C4-2B (cell line): Measurements from ENCODE around the gene STAP2.

ENCODE experiments used
- H3K27ac ChIP-seq: fragments of 450-650 bp; 2 replicates; pipeline ENCODE4 v1.5.1; 2017
- CTCF ChIP-seq: fragments of 450-650 bp; conservative IDR thresholded peaks from 2 replicates; pipeline ENCODE4 v1.5.1; 2017; ENCODE audit warnings: mild to moderate bottlenecking
- ZFX ChIP-seq: fragments of 450-650 bp; IDR thresholded peaks from 2 replicates; pipeline ENCODE4 v1.6.1; 2017

The STAP2 gene

GRCh38 chr19:4318460-4318859 lies 20.2 kb downstream of the STAP2 start:
- no peak overlapping the region for H3K27ac ChIP-seq

GRCh38 chr19:4316956-4317355 lies 21.7 kb downstream of the STAP2 start:
- no peak overlapping the region for H3K27ac ChIP-seq
- no peak for TF ChIP-seq CTCF
- no peak for TF ChIP-seq ZFX

More at GRCh38 chr19:4318460-4318859, 20.2 kb downstream of the STAP2 start:
- TF ChIP-seq CTCF (no peak), ZFX (no peak)

- no peak overlapping the region for H3K27ac ChIP-seq
- no peak for TF ChIP-seq ZFX
- no peak for TF ChIP-seq CTCF
These were observed 24.7 kb downstream of the STAP2 start for GRCh38 chr19:4313847-4314490.

GRCh38 chr19:4310247-4311121 lies 28.1 kb downstream of the STAP2 start:
- TF ChIP-seq ZFX (no peak), CTCF (no peak)
- H3K27ac ChIP-seq = no peak overlapping the region

- no peak overlapping the region for H3K27ac ChIP-seq
These were observed 33.0 kb downstream of the STAP2 start for GRCh38 chr19:4305659-4306058.

GRCh38 chr19:4305257-4305612 lies 33.4 kb downstream of the STAP2 start:
- H3K27ac ChIP-seq = no peak overlapping the region
- TF ChIP-seq ZFX = no peak
- no peak for TF ChIP-seq CTCF

More at GRCh38 chr19:4305659-4306058, 33.0 kb downstream of the STAP2 start:
- no peak for TF ChIP-seq CTCF
- TF ChIP-seq ZFX = no peak
